NCI-H128 (cell line): ENCODE results near the gene ARSB.

ENCODE experiments used
- DNase-seq: peaks from one replicate; lab custom pipeline; 2025; ENCODE audit not compliant: unreplicated experiment; lab: John Stamatoyannopoulos, UW

The ARSB gene

DNA sequence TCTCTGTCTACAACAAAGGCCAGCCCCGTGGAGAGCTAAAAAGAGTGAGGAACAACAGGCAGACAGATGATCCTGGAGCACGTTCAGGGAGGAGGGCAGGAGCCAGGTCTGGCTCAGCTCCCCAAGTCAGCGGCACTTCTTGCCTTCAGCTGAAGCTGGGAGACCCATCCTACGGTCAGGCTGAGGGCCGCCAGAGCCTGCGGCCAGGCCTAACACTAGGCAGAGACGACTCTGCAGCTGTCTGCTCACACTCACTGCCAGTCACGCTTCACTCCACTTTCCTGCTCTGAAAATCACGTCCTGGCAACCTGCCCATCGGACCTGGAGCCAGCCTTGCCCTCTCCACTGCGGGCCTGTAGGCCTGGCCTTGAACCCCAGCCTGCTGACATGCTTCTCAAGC lies 175.7 kb downstream of the ARSB start:
- no peak for DNase-seq

DNA sequence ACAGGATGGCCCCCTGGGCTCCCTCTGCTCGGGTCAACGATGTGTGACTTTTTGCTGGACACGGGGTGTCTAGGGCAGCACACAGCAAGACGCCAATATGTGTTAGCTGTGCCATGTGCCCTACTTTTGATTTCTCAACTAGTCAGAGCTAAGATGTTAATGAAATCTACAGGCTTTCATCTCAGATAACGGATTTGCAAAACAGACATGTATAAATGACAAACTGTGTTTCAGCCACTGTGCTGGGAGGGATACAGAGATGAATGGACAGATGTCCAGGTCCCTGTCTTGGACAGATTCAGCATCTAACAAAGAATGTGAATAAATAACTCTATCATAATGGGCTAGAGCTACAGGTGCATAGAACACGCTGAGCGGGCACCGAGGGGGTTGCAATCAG lies 176.3 kb downstream of the ARSB start:
- DNase-seq = no peak

DNA sequence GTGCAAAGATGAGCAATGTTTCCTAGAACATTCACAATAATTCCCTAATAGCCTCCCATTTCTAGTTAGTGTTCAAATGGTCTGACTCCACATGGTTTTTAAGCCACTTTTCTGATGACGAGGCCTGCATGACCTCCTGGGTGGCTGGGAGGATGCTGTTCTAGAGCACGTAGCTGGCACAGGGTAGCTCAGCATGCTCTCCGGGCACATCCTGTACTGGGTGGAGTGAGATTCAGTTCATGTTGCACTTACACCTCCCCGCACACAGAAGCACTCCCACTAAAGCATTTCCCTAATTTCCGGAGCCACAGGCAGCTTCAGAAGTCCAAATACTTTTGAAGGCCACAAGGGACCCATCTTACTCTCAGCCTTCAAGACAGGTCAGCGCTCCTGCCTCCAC lies 176.7 kb downstream of the ARSB start:
- no peak for DNase-seq

DNA sequence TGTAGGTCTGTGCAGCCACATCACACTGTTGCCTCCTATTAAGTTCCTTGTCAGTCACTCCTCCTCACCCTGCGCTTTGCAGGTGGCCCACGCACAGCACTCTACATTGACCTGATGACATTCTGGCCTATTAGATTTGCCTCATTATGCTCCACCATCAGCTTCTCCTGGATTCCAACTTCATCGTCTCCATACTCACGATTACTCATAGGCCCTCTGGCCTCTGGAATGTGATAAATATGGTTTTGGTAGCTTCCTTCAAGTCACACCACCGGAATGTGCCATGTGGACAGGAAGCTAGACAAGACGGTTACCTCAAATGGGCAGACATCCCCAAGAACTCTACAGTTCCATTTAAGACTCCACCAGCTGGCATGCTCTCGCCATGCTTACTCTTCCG lies 178.6 kb downstream of the ARSB start:
- no peak for DNase-seq

DNA sequence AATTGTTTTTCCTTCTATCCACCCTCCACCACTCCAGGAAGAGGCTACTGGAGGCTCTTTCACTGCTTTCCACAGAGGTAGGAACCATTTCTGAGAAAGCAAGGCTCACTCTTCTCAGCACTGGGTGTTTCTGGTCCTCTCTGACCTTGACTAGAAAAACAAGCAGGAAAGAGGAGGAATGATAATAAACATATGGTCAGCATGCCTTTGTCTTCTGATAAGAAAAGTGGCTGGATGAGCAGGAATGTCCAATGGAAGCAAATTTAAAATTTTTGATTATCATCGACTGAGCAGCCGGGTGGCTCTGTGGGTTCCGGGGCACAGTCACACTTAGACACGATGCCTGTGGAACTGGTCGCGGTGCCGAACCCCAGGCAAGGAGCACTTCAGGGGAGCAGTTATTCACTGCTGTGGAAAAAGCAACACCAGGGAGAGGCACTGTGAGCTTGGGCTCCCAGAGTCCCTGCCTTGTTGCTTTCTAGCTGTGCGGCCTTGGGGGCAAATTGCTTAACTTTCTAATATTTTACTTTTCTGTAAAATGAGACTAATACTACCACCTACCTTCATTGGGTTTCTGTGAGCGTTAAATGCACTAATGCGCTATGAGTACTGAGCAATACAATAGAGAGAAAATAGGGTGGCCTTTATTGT lies 179.5 kb downstream of the ARSB start:
- DNase-seq = no peak

DNA sequence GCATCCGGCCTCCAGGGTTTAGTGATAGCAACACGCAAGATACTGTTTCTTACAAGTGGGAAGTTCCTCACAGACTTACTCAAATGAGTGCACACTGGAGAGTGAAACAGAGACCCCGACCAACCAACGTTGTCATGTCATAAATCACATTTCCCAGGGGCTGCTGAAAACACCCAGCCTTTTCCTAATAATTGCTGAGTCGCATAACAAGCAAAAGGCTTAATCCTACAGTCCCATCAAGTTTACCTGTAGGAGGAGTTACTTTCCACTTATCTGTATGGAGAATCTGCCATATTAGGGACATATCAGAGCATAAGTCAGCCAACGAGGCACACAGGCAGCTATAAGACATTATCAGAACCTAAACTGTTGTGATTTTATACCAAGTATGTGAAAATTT lies 180.1 kb downstream of the ARSB start:
- DNase-seq = no peak

DNA sequence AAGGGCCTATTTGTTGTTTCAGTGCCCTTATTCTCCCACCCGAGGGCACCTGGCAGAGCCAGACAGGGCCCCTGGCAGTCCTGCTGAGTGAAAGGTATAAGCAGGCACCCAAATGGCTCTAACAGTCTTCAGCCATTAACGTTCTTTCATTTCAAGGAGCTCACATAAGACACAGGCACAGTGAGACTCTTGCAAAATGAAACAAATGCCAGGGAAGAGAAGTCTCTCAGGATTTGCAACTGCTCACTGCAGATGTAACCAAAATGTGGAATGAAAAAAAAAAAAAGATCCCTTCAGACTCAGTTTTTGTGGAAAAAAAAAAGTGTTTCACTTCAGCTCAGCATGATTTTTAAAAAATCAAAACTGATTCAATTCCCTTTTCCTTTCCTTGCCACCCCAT lies 181.2 kb downstream of the ARSB start:
- DNase-seq = no peak

DNA sequence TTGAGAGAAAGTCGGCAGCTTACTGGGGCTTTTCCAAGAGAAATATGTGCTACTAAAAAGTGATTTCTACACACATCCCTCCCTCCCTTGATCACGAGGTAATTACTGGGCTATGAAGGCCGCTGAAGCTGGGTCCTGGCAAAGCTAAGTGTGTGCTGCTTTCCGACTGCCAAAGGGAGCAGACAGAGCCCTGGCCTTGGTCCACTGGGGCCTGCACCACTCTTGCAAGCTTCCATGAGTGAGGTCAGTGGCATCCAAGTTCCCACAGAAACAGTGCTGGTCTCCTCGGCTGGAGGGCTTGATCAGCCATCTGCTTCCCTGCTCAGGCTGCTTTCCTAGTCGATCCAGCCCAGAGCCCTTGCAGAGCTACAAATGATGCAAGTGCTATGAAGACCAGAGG lies 181.8 kb downstream of the ARSB start:
- no peak for DNase-seq

DNA sequence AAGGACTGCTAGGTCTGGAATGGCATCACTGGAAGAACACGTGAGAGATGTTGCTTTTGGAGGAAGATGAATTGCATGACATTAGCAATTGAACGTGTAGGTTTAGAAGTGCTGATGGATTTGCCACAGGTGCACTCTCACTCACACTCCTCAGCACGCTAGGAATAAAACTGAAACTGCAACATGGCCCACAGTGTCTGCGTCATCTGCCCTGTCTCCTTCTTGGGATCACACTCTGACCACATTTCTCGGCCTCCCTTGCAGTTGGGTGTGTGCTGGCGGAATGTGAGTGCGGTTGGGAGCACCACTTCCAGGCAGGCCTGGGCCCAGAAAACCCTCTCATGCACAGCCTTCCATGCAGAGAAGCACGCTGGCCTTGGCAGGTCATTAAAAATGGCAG lies 183.7 kb downstream of the ARSB start:
- DNase-seq = no peak

DNA sequence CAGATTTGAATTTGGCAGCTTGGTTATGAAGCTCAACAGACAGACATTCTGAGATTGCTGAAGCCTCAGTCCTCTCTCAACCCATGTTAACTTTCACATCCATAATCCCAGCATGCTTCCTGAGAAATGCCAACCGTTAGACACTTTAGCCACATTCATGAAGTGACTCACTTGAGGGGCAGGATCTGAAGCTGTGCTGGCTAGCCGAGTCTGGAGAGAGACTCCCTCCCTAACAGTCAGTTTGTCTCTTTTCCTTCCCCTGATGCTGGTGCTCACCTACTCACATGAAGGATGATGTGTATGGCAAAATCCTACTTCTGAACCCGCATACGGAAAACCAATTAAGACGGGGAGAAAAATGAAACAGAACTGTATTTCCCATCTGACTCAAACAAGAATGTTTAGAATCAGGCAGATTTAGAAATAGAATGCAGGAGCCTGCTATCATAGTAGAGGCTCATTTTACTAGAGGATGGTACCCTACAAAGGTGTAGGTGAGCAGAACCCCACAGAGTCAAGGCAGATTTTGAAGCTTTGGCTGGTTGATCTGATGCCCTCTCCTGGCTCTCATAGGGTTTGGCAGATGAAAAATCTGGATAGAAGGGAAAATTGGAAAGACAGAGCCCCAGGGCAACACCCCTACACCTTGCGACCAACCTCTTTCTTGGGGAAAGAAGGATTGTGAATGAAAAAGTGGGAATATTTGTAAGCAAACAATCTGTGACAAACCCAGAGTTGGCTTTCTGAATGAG lies 185.7 kb downstream of the ARSB start:
- no peak for DNase-seq

DNA sequence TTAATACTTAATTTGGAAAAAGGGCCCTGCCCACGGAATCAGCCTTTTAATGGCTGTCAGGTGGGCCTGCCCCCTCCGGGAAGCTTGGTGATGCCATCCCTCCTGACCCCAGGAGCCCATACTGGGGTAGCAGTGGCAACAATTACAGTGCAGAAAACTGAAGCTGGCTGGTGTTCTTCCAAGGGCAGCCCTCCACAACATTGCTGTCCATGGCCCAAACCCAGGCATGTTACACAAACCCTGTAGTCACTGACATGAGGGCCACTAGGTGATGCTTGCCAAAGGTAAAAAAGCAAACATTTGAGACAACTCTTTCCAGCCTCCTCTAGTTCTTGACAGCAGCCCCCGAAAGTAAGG lies 186.5 kb downstream of the ARSB start:
- no peak for DNase-seq

DNA sequence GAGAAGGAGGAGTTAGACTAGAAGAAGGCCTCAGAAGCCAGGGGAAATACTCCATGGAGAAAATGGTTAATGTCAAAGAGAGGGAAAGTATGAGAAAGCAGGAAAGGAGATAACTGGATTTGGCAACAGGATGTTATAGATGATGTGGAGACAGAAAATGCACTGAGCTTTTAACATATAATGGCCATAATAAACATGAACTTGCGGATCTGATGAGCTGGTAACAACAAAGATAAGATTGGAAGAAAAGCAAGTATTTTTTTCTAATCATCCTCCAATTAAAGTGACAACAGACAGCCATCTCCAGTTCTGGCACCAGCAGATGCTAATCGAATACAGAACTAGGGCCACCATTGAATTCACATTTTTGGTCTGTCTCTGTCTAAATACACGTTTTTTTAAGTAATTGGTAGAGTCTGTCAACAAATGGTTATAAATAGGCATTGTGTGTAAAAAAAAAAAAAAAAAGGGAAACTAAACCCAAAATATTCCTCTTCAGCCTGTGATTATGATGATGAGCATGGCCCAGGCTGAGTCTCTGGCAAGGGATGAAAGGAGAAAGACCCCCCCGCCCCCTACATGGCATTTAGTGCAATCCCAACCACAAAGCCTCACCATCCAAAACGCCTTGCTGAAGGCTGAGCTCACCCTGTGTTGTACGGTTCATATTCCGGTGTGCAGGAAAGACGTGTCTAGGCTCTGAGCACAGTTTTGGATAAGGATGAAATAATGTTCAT lies 187.0 kb downstream of the ARSB start:
- no peak for DNase-seq

DNA sequence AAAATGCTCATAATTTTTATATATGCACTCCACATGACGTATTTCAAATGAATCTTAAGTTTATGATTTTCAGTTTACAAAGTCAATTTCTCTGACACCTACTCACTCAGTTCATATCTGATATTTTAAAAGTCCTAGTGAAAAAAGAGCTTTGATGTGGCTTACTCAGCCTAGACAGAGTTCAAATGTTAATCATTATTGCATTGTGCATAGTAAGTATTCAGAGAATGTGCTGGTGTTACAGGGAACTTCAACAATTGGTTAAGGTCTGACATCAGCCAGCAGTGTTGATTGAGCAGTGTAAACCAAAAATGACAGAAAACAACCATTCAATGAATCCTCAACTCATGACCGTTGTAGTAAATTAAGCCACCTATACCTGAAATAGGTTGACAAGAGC lies 189.4 kb downstream of the ARSB start:
- DNase-seq = no peak

DNA sequence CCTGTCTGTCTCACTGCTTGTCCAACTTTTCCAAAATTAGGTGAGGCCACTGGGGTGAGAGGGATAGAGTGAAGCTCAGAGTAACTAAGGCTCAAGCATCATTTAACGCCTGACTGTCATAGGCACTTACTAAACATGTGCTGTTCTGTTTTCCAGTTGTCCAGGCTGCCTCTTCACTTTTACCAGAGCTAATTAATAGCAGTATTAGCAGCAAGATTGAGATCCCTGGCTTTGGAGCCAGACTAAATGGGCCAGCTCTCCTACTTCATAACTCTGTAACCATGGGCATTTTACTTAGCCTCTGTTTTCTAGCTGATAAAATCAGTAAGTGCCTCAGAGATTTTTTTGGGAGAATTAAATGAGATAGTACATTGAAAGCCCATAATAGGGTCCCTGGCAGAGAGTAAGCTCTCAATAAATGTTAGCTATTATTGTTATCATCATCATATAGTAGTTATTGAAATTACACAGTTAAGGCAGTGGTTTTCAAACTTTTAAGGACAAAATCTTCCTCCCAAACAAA lies 190.4 kb downstream of the ARSB start:
- no peak for DNase-seq

DNA sequence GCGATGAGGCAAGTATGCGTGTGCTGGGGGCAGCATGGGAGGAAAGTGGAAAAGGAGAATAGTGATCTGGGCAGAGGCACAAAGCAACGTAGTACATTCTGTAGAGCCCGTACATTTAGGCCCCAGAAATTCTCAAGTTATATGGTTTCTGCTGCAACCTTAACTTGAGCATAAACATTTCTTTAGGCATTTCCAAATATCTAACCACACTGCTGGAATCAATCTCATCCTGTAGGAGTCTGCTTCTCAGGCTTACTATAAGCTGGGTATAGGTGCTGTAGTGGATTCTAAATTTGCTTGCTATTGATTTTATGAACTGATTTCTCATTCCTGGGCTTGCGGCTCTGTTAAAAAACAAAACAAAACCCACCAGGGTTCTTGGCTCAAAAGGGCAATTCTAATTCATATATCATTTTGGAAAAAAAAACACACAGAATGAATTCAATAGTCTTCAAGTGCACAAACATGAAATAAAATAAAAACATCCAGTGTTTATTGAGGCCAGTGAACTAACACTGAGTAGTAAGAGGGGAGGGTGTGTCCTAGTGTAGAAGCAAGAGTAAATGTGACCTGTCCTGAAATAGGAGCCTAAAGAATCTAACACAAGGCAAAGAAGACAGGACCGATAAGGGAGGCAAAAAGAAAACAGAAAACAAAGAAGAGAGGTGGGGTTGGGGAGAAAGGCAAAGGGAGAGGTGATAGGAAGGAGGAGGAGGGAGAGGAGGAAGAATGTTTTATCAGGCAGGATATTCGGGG lies 191.0 kb downstream of the ARSB start:
- no peak for DNase-seq

DNA sequence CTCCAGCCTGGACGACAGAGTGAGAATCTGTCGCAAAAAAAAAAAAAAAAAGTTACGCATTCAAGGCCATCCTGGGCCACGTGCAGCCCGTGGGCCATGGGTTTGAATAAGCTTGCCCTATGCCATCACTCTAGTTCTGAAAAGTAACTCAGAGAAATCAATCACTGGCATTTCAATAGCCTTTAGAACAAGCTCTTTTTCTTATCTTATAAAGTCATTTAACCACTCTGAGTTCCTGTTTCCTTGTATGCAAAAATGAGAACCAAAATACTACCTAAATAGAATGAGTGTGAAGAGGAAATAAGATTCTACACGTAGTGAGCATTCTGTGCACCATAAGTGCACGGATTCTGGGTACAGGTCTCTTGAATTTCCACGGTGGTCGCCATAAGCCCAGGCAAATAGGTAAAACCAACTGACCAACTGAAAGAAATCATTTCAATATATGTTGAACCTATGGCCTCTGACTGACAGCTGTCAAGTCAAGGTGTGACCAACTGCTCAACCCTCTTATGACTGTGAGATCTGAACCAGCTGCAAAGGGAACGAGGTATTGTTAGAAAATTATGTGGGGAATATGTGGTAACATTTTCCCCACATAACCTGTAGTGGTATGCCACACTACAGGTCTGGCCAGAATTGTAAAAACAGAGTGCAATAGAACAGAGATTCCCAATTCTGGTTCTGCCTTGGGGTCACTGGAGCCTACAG lies 192.6 kb downstream of the ARSB start:
- no peak for DNase-seq

DNA sequence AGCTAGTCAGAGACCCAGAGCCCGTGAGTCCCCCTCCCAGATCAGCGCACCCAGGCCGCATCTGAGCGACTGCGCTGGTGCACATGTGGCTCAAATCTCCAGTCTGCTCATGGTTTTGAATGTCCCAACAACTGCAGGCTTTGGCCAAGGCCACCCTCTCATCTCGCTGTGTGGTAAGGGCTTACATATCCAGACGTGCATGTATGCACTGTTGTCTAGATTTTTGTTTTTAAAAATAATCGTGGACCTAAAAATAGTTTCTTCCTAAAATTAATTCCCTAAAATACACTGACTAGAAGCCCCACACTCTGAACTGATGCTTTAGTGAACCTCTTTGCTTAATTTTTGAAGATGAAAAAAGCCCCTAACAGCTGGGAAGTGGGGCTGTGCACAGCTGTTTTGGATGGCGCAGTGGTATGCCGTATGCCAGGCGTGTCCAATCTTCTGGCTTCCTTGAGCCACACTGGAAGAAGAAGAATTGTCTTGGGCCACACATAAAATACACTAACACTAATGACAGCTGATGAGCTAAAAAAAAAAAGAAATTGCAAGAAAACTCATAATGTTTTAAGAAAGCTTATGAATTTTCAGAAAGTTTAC lies 193.5 kb downstream of the ARSB start:
- no peak for DNase-seq

DNA sequence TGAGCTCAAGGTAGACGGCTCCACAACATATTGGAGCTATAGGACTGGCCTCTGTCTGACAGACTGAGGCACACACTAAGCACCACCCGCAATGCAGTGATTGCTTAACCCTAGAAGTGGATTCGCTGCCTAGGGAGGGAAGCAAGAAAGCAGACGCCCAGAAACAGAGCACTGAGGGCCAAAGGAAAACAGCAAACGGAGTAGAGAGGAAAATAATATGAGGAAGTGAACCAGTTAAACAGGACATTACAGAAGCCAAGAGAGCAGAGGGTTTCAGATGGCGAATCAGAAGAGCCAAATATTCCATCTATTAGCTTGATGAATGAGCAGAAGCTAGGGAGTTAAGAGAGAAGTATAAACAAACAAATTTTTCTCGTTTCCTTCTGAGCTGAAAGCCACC lies 197.3 kb downstream of the ARSB start:
- DNase-seq = no peak

DNA sequence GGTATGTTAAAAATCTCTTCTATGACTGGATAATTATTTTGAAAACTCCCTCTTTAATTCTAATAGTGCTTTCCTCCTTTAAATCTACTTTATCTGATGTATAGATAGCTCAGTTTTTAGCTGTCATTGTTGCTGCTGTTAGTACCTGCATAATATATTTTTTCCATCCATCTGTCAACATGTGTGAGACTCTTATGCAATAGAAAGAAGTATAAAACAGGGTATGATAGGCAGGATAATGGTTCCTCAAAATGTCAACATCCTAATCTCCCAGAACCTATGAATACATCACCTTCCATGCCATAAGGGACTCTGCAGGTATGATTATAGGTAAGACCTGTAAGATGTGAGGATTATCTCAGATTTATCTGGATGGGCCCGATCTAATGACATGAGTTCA lies 199.7 kb downstream of the ARSB start:
- no peak for DNase-seq

DNA sequence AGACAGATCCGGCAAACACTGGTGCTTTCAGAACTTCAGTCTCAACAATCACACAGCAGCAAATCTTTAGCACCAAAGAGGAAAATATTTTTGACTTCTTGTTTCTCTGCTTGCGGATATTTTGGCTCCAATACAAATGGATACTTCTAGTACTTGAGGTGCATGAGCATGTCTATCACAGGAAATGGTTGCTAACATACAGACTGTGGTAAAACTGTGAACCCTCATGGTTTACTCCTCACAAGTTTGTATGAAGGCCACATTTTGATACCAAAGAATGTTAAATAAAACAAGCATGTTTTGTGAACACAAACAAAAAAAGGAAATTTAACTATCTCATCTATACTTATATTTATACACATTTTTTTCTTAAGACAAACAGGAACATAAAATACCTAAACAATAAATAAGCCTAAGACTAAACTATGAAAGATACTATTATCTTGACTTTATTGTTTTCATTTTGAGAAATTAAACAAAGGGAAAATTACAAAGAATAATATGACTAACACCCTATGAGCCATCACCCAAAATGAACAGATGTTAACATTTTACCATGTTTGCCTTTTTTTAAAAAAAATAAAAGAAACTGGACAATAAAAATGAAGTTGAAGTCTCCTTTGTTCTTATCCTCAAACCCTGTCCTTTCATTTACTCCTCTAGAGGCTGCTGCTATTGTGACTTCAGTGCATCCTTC lies 201.5 kb downstream of the ARSB start:
- no peak for DNase-seq
